Ovary (tissue), 9 donors: Measurements from ENCODE around the gene OR8B3. TPM values are rescaled to one million over a fixed set of nuclear protein-coding genes. Genes with fewer than 3 reads are reported as not detected.

Experiments
- DNase-seq, 5 donors: peaks; one replicate each; pipeline ENCODE4 v3.0.0-alpha.2; 2019 to 2020
- H3K27ac ChIP-seq, 2 donors: fragments of 200-600 bp; one replicate each; pipeline versions ENCODE4 v1.5.1 to v1.8.0; 2019 to 2022
- H3K27me3 ChIP-seq: fragments of 200-600 bp; one replicate; pipeline ENCODE4 v1.8.0; 2022
- H3K36me3 ChIP-seq: fragments of 200-600 bp; sonication (generic); one replicate; pipeline ENCODE4 v1.5.1; 2019
- H3K4me1 ChIP-seq: one replicate; pipeline ENCODE4 v1.8.1; 2013; ENCODE audit warnings: mild to moderate bottlenecking, moderate library complexity; ENCODE audit not compliant: insufficient read depth
- H3K4me3 ChIP-seq: fragments of 200-600 bp; sonication (generic); one replicate; pipeline ENCODE4 v1.5.1; 2017
- H3K9me3 ChIP-seq, 2 donors: fragments of 200-600 bp in 1 of 2; sonication (generic) in 1 of 2; one replicate each; pipeline versions ENCODE4 v1.5.1 to v1.8.1; 2013 to 2019; ENCODE audit warnings: mild to moderate bottlenecking in 1 of 2, moderate library complexity in 1 of 2
- EP300 ChIP-seq: sonication (generic); formaldehyde crosslinking; IDR thresholded peaks from one replicate; pipeline ENCODE4 v1.6.1; 2017; ENCODE audit warnings: antibody characterized with exemption
- POLR2A ChIP-seq: fragments of 450-650 bp; IDR thresholded peaks from one replicate; pipeline ENCODE4 v1.6.1; 2017; ENCODE audit warnings: antibody characterized with exemption, mild to moderate bottlenecking, moderate library complexity
- WGBS, 3 donors: extraction: QIAGEN DNeasy Blood & Tissue Kit in 1 of 3; methylation state at CpG; one replicate each; pipeline versions ENCODE4 v1.1.5 to v1.1.7; 2013 to 2017; 5-methylcytosine and 5-hydroxymethylcytosine counted together
- intact Hi-C, 4 donors: fragments of 100-400 bp; cut with DNase I; formaldehyde crosslinking; loops; one replicate each; pipeline versions ENCODE4 v1.11.0 to v1.15.1; 2022 to 2023
- polyA plus RNA-seq, 2 donors: library from polyadenylated mRNA; stranded (reverse); fragments of 200-250 nt in 1 of 2; fragments of 350-450 nt in 1 of 2; fragmentation: Illumina TruSeq in 1 of 2; extraction: RNeasy Lipid Tissue Mini Kit (QIAGEN cat#74804) in 1 of 2; gene quantifications; one replicate each; pipeline ENCODE4 v1.2.3, GENCODE V29; 2013 to 2014
- total RNA-seq, 7 donors: library from RNA; depleted of rRNA in 2 of 7; stranded (reverse); fragments of >200 nt in 2 of 7; fragmentation: NEBNext Ultra II Directional in 3 of 7; extraction: Animal tissue kit (Norgen Biotek cat#: 25700) in 3 of 7; gene quantifications; one replicate each; pipeline versions ENCODE4 v1.1.0 to v1.2.4, GENCODE V29; 2016 to 2023
- TF ChIP-seq, protein P1 (sequence below), 3 donors: fragments of 450-650 bp in 2 of 3; fragments of 200-600 bp in 1 of 3; IDR thresholded peaks; one replicate each; pipeline versions ENCODE4 v1.5.1 to v1.8.0; 2016 to 2022; ENCODE audit warnings: antibody characterized with exemption in 3 of 3, mild to moderate bottlenecking in 1 of 3
- donor health status: DM: no; HTN: no; CAD: no; lungs with moderate emphysema.
- donor health status: DM: no; HTN: no; CAD: no.
- donor health status: Bipolar disorder and iron deficiency.
- donor health status: DM: yes; HTN: yes; CAD: no.
- donor health status: DM: no; HTN: no; CAD: no.
- donor health status: DM: yes; HTN: yes; CAD: no.

OR8B3 gene
- total and polyA plus RNA-seq, 9 donors = not detected

DNA sequence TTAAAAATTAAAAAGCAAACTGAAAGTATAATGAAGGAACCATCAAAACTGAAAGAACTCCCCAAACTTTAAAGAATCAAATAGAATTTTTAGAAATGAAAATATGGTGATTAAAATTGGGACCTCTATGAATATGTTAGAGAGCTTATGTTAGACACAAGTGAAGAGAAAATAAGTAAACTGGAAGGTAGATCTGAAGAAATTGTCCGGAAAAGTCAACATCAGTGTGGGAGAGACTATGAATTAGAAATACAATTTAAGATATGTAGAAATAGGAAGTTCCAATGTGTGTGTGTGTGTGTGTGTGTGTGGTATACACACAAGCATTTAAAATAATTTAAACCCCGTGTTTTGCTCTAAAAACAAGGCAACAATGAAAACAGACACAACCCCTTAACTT lies 30.8 kb upstream of the OR8B3 start:
- WGBS, 3 donors = 68 to 78% (median 68%) methylated on average over 2 of the region's 2 CpGs
- Histone ChIP-seq H3K27me3 (no peaks in the 10 kb centered on the region), H3K36me3 (no peaks in the 10 kb centered on the region), H3K27ac (no peak overlapping the region), H3K4me3 (no peak overlapping the region), H3K9me3 (no peaks in the 10 kb centered on the region), H3K4me1 (no peaks in the 10 kb centered on the region)
- no peak for TF ChIP-seq EP300
- TF ChIP-seq, protein P1, sequence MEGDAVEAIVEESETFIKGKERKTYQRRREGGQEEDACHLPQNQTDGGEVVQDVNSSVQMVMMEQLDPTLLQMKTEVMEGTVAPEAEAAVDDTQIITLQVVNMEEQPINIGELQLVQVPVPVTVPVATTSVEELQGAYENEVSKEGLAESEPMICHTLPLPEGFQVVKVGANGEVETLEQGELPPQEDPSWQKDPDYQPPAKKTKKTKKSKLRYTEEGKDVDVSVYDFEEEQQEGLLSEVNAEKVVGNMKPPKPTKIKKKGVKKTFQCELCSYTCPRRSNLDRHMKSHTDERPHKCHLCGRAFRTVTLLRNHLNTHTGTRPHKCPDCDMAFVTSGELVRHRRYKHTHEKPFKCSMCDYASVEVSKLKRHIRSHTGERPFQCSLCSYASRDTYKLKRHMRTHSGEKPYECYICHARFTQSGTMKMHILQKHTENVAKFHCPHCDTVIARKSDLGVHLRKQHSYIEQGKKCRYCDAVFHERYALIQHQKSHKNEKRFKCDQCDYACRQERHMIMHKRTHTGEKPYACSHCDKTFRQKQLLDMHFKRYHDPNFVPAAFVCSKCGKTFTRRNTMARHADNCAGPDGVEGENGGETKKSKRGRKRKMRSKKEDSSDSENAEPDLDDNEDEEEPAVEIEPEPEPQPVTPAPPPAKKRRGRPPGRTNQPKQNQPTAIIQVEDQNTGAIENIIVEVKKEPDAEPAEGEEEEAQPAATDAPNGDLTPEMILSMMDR (IDR thresholded peaks at IDR 0.05) = no peak
- TF ChIP-seq POLR2A = no peak
- intact Hi-C loops = no loop called here
- DNase-seq = no peak

DNA sequence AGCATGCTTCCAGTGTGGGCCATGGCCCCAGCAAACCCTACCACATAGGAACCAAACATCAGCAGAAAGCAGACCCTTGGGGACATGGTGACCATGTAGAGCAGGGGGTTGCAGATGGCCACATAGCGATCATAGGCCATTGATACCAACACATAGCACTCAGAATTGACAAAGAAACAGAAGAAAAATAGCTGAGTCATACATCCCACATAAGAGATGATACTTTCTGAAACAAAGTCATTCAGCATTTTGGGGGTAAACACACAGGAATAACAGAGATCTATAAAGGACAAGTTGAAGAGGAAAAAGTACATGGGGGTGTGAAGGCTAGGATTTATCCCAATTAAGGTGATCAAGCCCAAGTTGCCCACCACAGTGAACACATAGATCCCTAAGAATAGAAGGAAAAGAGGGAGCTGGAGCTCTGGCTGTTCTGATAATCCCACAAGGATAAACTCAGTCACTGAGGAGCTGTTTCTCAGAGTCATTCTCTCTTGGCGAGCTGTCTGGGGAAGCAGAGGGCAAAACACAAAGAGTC lies 25.6 kb upstream of the OR8B3 start, which contains the start of gene OR8B4:
Gene OR8B4, minus strand, starts transcription at position 488 of the 538 bp plus-strand sequence. Its CDS starts 0 bp downstream, at position 488.
- 79 to 89% (median 80%) methylated on average over 2 of the region's 2 CpGs for WGBS, 3 donors
- Histone ChIP-seq H3K27me3 (no peaks in the 10 kb centered on the region), H3K36me3 (no peaks in the 10 kb centered on the region), H3K4me1 (no peaks in the 10 kb centered on the region), H3K4me3 (no peak within 1 kb of the TSS), H3K9me3 (no peaks in the 10 kb centered on the region), H3K27ac (no peak within 1 kb of the TSS)
- TF ChIP-seq, protein P1 (IDR thresholded peaks at IDR 0.05) = no peak
- no peak for TF ChIP-seq EP300
- no peak for TF ChIP-seq POLR2A
- intact Hi-C loops = no loop called here
- no peak for DNase-seq

DNA sequence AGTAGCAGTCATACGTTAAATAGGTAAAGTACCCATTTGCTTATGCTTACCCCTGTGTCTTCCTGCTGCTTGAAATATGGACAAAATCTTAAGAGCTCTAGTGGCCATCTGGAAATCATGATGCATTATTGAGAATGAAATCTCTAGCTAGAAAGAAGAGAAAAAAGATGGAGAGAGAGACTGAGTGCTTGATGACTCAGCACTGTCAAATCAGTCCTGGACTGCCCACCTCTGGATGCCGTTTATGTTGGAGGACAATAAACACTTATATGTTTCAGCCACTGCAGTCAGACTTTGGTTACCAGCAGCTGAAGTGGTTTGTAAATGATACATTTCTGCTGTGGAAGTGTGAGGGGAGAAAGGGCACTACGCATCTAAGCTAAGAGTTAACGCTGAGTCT lies 22.2 kb upstream of the OR8B3 start:
- no peaks in the 10 kb centered on the region for H3K4me1 ChIP-seq
- no peak overlapping the region for H3K27ac ChIP-seq
- no peaks in the 10 kb centered on the region for H3K36me3 ChIP-seq
- DNase-seq = no peak
- intact Hi-C loops = no loop called here
- TF ChIP-seq POLR2A = no peak
- no peak for TF ChIP-seq EP300
- TF ChIP-seq, protein P1 (IDR thresholded peaks at IDR 0.05) = no peak
- H3K4me3 ChIP-seq = no peak overlapping the region
- WGBS, 3 donors = 67 to 82% (median 70%) methylated on average over 4 of the region's 4 CpGs
- H3K27me3 ChIP-seq = no peaks in the 10 kb centered on the region
- no peaks in the 10 kb centered on the region for H3K9me3 ChIP-seq

DNA sequence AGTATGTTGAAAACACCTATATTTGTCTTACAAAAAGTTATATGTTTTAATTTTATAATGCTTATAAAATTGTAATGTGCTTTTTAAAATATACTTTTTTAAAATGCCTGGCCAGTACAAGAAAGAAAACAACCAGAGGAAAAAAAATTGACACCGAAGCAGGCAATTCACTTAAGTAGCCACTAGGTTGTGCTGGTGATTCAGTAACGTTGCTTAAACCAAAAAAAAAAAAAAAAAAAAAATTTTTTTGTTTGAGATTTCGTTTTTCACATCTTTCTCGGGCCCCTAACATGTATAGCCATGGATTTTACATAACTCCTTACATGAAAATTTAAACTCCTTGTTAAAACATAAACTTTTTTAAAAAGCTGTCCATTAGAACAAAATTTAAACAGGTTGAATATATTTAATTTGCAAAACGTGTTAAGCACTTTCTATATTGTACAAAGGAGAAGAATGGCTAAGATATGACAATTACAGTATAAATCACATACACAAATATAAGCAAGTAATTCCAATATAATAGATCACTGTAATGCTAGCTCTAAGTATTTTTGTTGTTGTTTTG lies 16.6 kb upstream of the OR8B3 start:
- no peak for TF ChIP-seq POLR2A
- TF ChIP-seq, protein P1 (IDR thresholded peaks at IDR 0.05) = no peak
- TF ChIP-seq EP300 = no peak
- H3K27me3 ChIP-seq = no peaks in the 10 kb centered on the region
- no peaks in the 10 kb centered on the region for H3K9me3 ChIP-seq
- H3K36me3 ChIP-seq = no peaks in the 10 kb centered on the region
- intact Hi-C loops = no loop called here
- DNase-seq = no peak
- H3K27ac ChIP-seq = no peak overlapping the region
- 11 to 15% (median 13%) methylated on average over 5 of the region's 5 CpGs for WGBS, 3 donors
- H3K4me1 ChIP-seq = no peaks in the 10 kb centered on the region
- H3K4me3 ChIP-seq = no peak overlapping the region
